ENCODE measurements around the gene EBI3.

- no peak for TF ChIP-seq TSHZ2 (CRISPR knock-in tag; IDR thresholded peaks at IDR 0.05)
- no peak for TF ChIP-seq OSR1 (CRISPR knock-in tag; IDR thresholded peaks at IDR 0.05)
- TF ChIP-seq ZFP3 (CRISPR knock-in tag; IDR thresholded peaks at IDR 0.05) = no peak
- TF ChIP-seq CREB5 (CRISPR knock-in tag; IDR thresholded peaks at IDR 0.05; ENCODE audit: low read depth) = no peak
- TF ChIP-seq PATZ1 (CRISPR knock-in tag; IDR thresholded peaks at IDR 0.05; ENCODE audit: borderline replicate concordance) = no peak
- TF ChIP-seq BACH2 (CRISPR knock-in tag; IDR thresholded peaks at IDR 0.05; ENCODE audit: borderline replicate concordance) = no peak
- no peak for TF ChIP-seq GLIS3 (CRISPR knock-in tag; IDR thresholded peaks at IDR 0.05)
- TF ChIP-seq TOX (CRISPR knock-in tag; IDR thresholded peaks at IDR 0.05; ENCODE audit: borderline replicate concordance) = no peak
- TF ChIP-seq ARNTL (CRISPR knock-in tag; IDR thresholded peaks at IDR 0.05; ENCODE audit: borderline replicate concordance, low read depth) = no peak
- TF ChIP-seq ZC3H10 (CRISPR knock-in tag; IDR thresholded peaks at IDR 0.05) = no peak
- no peak for TF ChIP-seq PPARA (CRISPR knock-in tag; IDR thresholded peaks at IDR 0.05; ENCODE audit: borderline replicate concordance)
- TF ChIP-seq TCF4 (CRISPR knock-in tag; IDR thresholded peaks at IDR 0.05; ENCODE audit: borderline replicate concordance) = no peak
- no peak for TF ChIP-seq ZNF565 (CRISPR knock-in tag; conservative IDR thresholded peaks at IDR 0.05; ENCODE audit: low read depth)
These were observed 12.6 kb downstream of the EBI3 start for GRCh38 chr19:4241824-4242430.
